HEK293T (cell line): ENCODE data around the gene NKAIN2.

Experiments used
- CTCF ChIA-PET: fragments of 350-600 bp; formaldehyde crosslinking; extraction: SDS; loops from one replicate; lab custom pipeline; 2021; ENCODE audit warnings: antibody characterized with exemption, inconsistent platforms; lab: Yijun Ruan, JAX
- POLR2A ChIA-PET: fragments of 350-600 bp; formaldehyde crosslinking; extraction: SDS; loops from one replicate; lab custom pipeline; 2020; ENCODE audit warnings: antibody characterized with exemption, inconsistent platforms; lab: Yijun Ruan, JAX
- DNase-seq: peaks from one replicate; pipeline ENCODE4 v3.0.0; 2012; ENCODE audit warnings: mixed read lengths; ENCODE audit errors: extremely low spot score
- ARNT ChIP-seq: fragments of 450-650 bp; IDR thresholded peaks from 2 replicates; pipeline ENCODE4 v1.6.1; 2017; ENCODE audit warnings: mild to moderate bottlenecking
- BHLHE40 ChIP-seq: fragments of 450-650 bp; IDR thresholded peaks from 2 replicates; pipeline ENCODE4 v1.6.1; 2016; ENCODE audit warnings: mild to moderate bottlenecking, moderate library complexity, borderline replicate concordance
- CTBP1 ChIP-seq: fragments of 450-650 bp; IDR thresholded peaks from 2 replicates; pipeline ENCODE4 v1.6.1; 2016; ENCODE audit warnings: borderline replicate concordance
- ELF4 ChIP-seq: fragments of 450-650 bp; IDR thresholded peaks from 2 replicates; pipeline ENCODE4 v1.6.1; 2017; ENCODE audit warnings: antibody characterized with exemption
- FOXA1 ChIP-seq: fragments of 450-650 bp; IDR thresholded peaks from 2 replicates; pipeline ENCODE4 v1.6.1; 2016; ENCODE audit warnings: mild to moderate bottlenecking
- FOXK2 ChIP-seq: fragments of 450-650 bp; IDR thresholded peaks from 2 replicates; pipeline ENCODE4 v1.6.1; 2016; ENCODE audit warnings: mild to moderate bottlenecking
- FOXM1 ChIP-seq: fragments of 450-650 bp; IDR thresholded peaks from 2 replicates; pipeline ENCODE4 v1.6.1; 2017; ENCODE audit warnings: mild to moderate bottlenecking, borderline replicate concordance
- HDGF ChIP-seq: fragments of 450-650 bp; IDR thresholded peaks from 2 replicates; pipeline ENCODE4 v1.6.1; 2017; ENCODE audit warnings: antibody characterized with exemption, borderline replicate concordance
- L3MBTL2 ChIP-seq: fragments of 450-650 bp; conservative IDR thresholded peaks from 2 replicates; pipeline ENCODE4 v1.6.1; 2016; ENCODE audit warnings: mild to moderate bottlenecking
- LEF1 ChIP-seq: fragments of 450-650 bp; IDR thresholded peaks from 2 replicates; pipeline ENCODE4 v1.6.1; 2017; ENCODE audit warnings: mild to moderate bottlenecking, borderline replicate concordance
- NFRKB ChIP-seq: fragments of 450-650 bp; IDR thresholded peaks from 2 replicates; pipeline ENCODE4 v1.6.1; 2016; ENCODE audit warnings: mild to moderate bottlenecking, moderate library complexity
- SP1 ChIP-seq: fragments of 450-650 bp; IDR thresholded peaks from 2 replicates; pipeline ENCODE4 v1.6.1; 2017
- SUZ12 ChIP-seq: fragments of 450-650 bp; IDR thresholded peaks from 2 replicates; pipeline ENCODE4 v1.6.1; 2016; ENCODE audit warnings: mild to moderate bottlenecking
- TARDBP ChIP-seq: fragments of 450-650 bp; IDR thresholded peaks from 2 replicates; pipeline ENCODE4 v1.6.1; 2016
- ZNF384 ChIP-seq: fragments of 450-650 bp; IDR thresholded peaks from 2 replicates; pipeline ENCODE4 v1.6.1; 2016
- TF ChIP-seq, protein P1 (sequence below): fragments of 450-650 bp; IDR thresholded peaks from 2 replicates; pipeline ENCODE4 v1.6.1; 2016

NKAIN2 gene

DNA sequence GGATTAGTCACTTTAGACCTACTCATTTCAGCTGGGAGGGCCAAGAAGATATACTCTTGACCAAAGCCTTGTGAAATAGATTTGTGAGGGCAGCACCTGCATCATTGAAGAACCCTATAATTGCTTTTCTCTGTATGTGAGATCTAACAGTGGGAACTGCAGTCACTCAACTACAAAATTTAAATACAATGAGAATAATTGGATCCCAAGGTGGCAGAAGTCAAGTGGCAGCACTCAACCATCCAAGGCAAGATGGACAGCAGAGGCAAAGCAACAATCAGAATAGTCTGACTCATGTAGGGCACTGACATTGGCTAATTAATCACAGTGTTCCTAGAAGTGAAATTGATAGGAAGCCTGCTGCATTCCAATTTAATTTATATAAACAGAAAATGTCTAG is 8.9 kb upstream of the NKAIN2 start:
- POLR2A ChIA-PET = no interaction called here
- CTCF ChIA-PET = no interaction called here
- DNase-seq = no peak
- TF ChIP-seq L3MBTL2 (no peak), BHLHE40 (no peak), ELF4 (no peak), FOXM1 (no peak), NFRKB (no peak), CTBP1 (no peak), FOXA1 (no peak), LEF1 (no peak), HDGF (no peak), FOXK2 (no peak), ARNT (no peak), SUZ12 (no peak), SP1 (no peak), TARDBP (no peak), ZNF384 (no peak)
- TF ChIP-seq, protein P1, sequence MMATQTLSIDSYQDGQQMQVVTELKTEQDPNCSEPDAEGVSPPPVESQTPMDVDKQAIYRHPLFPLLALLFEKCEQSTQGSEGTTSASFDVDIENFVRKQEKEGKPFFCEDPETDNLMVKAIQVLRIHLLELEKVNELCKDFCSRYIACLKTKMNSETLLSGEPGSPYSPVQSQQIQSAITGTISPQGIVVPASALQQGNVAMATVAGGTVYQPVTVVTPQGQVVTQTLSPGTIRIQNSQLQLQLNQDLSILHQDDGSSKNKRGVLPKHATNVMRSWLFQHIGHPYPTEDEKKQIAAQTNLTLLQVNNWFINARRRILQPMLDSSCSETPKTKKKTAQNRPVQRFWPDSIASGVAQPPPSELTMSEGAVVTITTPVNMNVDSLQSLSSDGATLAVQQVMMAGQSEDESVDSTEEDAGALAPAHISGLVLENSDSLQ = no peak

DNA sequence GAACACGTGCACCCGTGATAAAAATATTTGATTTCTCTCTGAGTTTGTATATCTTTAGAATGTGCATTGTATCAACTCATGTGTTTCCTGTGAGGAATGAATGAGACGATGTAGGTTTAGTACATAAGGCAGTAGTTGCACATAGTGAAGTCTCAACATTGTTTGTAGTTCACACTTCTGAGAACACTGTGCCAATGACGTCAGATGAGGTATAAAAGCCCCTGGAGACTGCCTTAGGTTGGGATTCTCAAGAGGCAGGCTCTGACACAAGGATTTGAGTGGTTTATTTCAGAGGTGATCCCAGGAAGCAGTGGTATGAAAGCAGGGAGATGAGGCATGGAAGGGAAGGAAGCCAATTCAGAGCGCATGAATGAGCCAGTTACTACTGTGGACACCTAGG is 2.6 kb upstream of the NKAIN2 start:
- TF ChIP-seq SP1 = no peak
- TF ChIP-seq SUZ12 = no peak
- no peak for DNase-seq
- CTCF ChIA-PET = interaction anchor here (0.6 kb wide), 1 partner anchor 994 kb away, joined by 3 read pairs; no protein-coding TSS in a partner anchor
- POLR2A ChIA-PET = interaction anchor here (0.6 kb wide), 1 partner anchor 31 kb away, joined by 3 read pairs; no protein-coding TSS in a partner anchor

DNA sequence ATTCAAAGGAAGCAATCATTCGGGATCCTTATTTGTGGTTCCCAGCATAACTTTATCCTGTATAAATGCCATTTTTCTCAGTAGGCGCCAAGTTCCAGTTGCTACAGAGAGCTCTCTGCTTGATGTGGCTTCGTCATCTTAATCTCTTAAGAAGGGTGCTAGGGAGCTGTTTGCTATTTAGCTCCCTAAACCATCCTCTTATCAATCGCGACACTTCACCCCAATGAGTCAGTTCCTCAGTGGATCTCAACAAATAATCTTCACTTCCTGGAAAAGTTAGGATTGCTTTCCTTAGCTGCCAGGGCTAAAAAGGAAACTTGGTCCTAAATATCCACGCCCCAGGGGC is 1.3 kb upstream of the NKAIN2 start:
- ChIA-PET CTCF (interaction anchor here (0.6 to 2.0 kb wide), 20 partner anchors 10 to 994 kb away, joined by 3 to 18 read pairs (median 4); no protein-coding TSS in a partner anchor), POLR2A (interaction anchor here (1.0 to 1.2 kb wide), 3 partner anchors 9 to 274 kb away, joined by 3 read pairs; no protein-coding TSS in a partner anchor)
- DNase-seq = no peak
- no peak for TF ChIP-seq FOXM1
- TF ChIP-seq NFRKB = no peak
- no peak for TF ChIP-seq FOXA1
- TF ChIP-seq HDGF = no peak
- TF ChIP-seq TARDBP = no peak
- no peak for TF ChIP-seq FOXK2
- no peak for TF ChIP-seq ZNF384
- no peak for TF ChIP-seq ELF4
- TF ChIP-seq CTBP1 = no peak
- TF ChIP-seq BHLHE40 = no peak
- no peak for TF ChIP-seq LEF1
- TF ChIP-seq SP1 = no peak
- no peak for TF ChIP-seq SUZ12
- TF ChIP-seq, protein P1 = no peak

DNA sequence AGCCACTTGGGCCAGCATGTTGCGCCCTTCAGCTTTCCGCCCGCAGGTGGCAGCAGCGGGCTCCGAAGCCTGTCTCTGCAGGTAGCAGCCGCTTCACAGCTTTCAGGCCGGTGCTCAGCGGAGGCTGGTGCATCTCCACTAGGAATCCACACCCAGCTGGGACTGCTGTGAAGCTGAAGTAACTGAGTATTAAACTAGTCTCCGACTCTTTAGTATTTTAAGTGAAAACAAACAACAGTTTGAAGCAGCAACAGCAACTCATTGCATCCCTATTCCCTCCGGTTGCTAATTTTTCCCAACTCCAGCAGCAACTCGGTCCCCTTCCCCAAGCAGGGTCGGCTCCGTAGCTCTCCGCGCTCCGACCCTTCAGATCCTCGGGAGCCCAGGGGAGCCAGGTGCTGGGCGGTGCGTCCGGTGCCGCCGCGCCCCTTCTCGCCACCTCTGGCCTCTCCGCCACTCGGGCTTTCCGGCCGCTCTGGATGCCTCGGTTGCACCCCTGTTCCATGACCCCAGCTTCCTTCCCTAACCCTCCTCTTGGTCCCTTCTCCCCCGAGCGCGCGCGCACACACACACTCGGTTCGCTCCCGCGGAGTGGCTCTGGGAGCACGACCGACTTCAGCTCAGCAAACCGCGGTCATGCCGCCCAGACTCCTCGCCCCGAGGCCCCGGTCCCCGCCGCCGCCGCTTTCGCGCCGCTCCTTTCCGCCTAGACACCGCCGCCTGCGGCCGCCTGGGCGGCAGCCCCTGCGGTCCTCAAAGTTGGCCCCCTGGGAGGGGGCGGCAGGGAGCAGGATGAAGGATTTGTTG is 765 bp upstream of the NKAIN2 start:
- no peak for TF ChIP-seq LEF1
- TF ChIP-seq CTBP1 = peak; percentile 70; the same call in 1 of the 2 replicates
- TF ChIP-seq L3MBTL2 = peak; percentile 62; the same call in 1 of the 2 replicates
- ChIA-PET POLR2A (interaction anchor here (1.0 to 1.2 kb wide), 3 partner anchors 8 to 274 kb away, joined by 3 read pairs; no protein-coding TSS in a partner anchor), CTCF (interaction anchor here (0.6 to 2.0 kb wide), 19 partner anchors 9 to 672 kb away, joined by 3 to 18 read pairs (median 3); no protein-coding TSS in a partner anchor)

DNA sequence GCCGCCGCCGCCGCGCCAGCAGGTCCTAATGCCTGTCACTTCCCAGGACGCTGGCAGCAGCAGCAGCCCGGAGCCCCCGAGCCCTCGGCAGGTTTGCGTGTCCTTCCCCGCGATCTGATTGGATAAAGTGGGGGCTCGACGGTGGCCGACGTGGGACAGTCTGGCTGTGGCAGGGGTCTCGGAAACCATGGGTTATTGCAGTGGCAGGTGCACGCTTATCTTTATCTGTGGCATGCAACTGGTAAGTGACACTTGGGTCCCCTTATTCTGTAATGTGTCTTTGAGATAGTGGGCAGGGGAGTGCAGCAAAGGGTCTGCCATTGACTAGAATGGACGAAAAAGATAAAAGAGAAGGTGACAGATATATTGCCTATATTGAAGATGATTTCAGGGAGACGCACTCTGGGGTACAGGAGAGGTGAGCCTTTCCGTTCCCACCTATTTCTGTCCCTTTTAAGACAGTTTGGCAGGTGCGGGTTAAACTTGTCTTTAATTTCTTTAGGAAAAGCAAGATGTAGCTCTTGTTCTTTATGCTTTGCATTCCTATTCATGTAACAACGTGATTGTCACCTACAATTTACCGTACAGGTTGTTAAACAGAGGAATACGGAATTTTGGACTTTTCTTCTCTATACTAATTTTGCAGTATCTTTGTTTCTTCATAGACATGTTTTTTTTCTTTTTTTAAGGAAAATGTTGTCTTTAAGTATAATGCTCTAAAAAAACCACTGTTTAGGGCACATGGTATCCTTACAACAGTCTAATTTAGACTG is 535 bp downstream of the NKAIN2 start:
- DNase-seq = peak; percentile 69
- CTCF ChIA-PET = interaction anchor here (0.7 kb wide), 1 partner anchor 862 kb away, joined by 3 read pairs; no protein-coding TSS in a partner anchor
- POLR2A ChIA-PET = no interaction called here
- TF ChIP-seq L3MBTL2 (no peak), ELF4 (no peak), SUZ12 (no peak), ARNT (no peak), FOXA1 (no peak), SP1 (no peak)

More for the DNA sequence above, 765 bp upstream of the NKAIN2 start:
- peak; percentile 91 for DNase-seq

DNA sequence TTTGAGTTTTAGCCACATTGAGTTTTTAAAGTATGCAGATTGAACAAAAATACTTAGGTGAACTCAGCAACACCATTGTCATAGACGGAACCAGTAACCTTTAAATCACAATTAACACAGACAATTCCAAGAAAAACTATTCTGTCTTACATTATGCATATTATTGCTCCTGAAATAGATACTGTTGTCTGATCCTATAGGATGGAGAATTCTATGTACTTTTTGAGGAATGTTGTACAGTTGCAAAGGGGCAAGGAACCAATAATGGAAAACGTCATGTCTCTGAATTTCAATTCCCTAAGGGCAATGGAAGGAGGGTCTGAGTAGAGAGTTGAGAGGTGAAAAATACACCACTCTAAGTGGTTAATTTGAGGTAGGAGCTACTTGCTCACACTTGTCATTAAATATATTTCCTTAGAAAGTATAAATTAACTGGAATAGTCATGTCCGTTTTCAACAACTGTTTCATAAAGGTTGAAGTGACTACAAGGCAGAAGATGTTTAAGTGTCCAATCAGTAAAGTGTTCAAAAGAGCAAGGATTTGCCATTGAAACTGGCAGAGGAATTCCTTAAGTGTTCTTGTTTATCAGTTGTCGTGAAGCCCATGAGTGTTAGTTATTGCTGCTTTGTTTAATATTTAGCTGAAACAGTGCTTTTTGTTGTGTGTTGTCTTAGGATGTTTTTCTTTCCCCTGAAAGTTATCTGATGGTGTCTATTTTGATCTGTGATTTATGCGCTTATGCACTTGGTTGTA is 1.3 kb downstream of the NKAIN2 start:
- POLR2A ChIA-PET = no interaction called here
- CTCF ChIA-PET = interaction anchor here (0.7 kb wide), 1 partner anchor 268 kb away, joined by 3 read pairs; no protein-coding TSS in a partner anchor
- TF ChIP-seq HDGF (no peak), TARDBP (no peak), FOXK2 (no peak), CTBP1 (no peak), NFRKB (no peak), ARNT (no peak), L3MBTL2 (no peak), ELF4 (no peak), FOXA1 (no peak), LEF1 (no peak), BHLHE40 (no peak), FOXM1 (no peak), ZNF384 (no peak), SUZ12 (no peak), SP1 (no peak)
- no peak for DNase-seq
